Activated naive CD4-positive, alpha-beta T cell treated with anti-CD3 and anti-CD28 coated beads, Interleukin-2, amount 50 U/mL, for 16 hours (primary cell): ENCODE results near the gene ZBTB32.
"Not testable (repeated sequence)": the region's sequence is repeated elsewhere in the genome, so short reads cannot be mapped to it uniquely, and the experiment has no call there.

ENCODE experiments used
- DNase-seq: peaks from one replicate; pipeline ENCODE4 v3.0.0-alpha.2; 2020

The ZBTB32 gene

DNA sequence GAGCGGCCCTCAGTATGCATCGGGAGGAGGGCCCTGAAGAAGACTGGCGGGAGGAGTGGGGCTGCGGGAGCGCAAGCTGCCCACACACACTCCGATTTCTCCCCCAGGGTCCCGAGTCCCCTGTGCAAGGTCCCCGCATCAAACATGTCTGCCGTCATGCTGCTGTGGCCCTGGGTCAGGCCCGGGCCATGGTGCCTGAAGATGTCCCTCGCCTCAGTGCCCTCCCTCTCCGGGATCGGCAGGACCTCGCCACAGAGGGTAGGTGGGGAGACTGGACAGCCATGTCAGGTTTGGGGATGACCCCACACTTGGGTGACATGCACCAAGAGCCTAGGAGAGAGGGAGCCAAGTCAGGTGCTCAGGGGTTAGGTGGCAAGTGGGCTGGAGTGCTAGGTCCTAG lies 18.1 kb downstream of the ZBTB32 start:
- DNase-seq, result no peak

GRCh38 chr19:35722897-35723296 lies 18.5 kb downstream of the ZBTB32 start:
- DNase-seq, result no peak

DNA sequence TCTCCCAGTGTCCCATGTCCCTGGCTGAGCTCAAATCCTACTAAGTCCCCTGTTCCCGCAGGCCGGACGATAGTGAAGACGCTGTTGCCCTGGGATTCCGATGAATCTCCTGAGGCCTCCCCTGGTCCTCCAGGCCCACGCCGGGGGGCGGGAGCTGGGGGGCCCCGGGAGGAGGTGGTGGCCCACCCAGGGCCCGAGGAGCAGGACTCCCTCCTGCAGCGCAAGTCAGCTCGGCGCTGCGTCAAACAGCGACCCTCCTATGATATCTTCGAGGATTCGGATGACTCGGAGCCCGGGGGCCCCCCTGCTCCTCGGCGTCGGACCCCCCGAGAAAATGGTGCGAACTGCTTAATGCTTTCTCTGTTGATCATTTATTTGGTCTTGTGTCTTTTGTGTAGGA lies 19.3 kb downstream of the ZBTB32 start:
- no peak for DNase-seq

DNA sequence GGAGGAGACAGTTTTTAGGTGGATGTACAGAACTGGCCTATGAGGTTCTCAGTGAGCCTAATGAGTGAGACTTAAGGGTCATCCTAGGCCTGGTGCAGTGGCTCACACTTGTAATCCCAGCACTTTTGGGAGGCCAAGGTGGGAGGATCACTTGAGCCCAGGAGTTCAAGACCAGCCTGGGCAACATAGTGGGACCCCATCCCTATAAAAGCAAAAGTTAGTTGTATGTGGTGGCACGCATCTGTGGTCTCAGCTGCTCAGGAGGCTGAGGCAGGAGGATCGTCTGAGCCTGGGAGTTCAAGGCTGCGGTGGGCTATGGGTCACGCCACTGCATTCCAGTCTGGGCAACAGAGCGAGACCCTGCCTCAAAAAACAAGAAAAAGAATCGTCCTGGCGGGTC lies 19.8 kb downstream of the ZBTB32 start:
- not testable (repeated sequence) for DNase-seq

DNA sequence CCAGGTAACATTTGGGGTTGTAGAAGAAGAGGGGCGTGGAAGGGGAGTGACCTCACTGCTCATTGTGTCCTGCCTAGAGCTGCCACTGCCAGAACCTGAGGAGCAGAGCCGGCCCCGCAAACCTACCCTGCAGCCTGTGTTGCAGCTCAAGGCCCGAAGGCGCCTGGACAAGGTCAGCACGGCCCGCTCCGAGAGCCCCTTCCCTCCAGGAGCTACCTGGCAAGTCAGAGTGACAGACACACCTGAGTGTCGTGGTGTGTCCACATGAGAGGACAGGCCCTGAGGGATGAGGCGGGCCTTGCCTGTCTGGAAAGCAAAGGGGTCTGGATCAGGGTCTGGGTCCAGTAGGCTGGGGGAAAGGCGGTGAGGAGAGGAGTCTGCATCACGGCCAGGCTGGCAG lies 20.2 kb downstream of the ZBTB32 start:
- DNase-seq, result no peak

GRCh38 chr19:35725216-35725861 lies 21.0 kb downstream of the ZBTB32 start:
- no peak for DNase-seq

DNA sequence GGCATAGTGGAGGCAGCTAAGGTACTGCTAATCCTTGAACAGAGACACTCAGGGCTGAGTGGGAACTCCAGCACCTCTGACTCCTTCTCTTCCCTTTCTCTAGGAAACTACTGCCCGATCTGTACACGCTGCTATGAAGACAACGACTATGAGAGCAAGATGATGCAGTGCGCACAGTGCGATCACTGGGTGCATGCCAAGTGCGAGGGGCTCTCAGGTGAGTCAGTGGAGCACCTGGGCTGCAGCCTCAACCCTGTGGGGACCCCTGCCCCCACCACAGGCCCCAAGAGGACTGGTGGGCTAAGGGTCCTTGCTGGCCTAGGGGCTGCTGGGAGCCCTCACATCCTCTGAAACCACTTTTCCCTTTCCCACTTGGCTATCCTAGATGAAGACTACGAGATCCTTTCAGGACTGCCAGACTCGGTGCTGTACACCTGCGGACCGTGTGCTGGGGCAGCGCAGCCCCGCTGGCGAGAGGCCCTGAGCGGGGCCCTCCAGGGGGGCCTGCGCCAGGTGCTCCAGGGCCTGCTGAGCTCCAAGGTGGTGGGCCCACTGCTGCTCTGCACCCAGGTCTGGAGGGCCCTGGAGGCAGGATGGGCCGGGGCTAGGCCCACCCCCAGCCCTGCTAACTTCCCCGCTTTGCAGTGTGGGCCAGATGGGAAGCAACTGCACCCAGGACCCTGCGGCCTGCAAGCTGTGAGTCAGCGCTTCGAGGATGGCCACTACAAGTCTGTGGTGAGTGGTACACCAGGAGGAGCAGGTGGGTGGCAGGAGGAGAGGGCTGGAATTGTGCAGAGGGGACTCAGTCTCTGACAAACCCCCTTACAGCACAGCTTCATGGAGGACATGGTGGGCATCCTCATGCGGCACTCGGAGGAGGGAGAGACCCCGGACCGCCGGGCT lies 22.9 kb downstream of the ZBTB32 start:
- DNase-seq, result no peak

GRCh38 chr19:35727956-35728706 lies 23.8 kb downstream of the ZBTB32 start:
- no peak for DNase-seq

DNA sequence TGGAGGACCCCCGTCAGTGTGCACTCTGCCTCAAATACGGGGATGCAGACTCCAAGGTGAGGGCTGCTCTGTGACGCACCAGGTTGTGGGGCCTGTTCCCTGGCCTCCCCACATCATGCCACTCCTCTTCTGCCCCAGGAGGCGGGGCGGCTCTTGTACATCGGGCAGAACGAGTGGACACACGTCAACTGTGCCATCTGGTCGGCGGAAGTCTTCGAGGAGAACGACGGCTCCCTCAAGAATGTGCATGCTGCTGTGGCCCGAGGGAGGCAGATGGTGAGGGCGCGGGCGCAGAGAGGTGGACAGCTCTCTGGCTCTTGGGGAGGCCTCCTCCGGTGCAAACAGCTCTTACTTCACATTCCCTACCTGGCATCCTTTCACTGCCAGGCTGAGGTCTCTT lies 24.7 kb downstream of the ZBTB32 start:
- no peak for DNase-seq

GRCh38 chr19:35729763-35730162 lies 25.4 kb downstream of the ZBTB32 start:
- DNase-seq, result no peak

GRCh38 chr19:35730326-35730725 lies 26.0 kb downstream of the ZBTB32 start:
- no peak for DNase-seq

DNA sequence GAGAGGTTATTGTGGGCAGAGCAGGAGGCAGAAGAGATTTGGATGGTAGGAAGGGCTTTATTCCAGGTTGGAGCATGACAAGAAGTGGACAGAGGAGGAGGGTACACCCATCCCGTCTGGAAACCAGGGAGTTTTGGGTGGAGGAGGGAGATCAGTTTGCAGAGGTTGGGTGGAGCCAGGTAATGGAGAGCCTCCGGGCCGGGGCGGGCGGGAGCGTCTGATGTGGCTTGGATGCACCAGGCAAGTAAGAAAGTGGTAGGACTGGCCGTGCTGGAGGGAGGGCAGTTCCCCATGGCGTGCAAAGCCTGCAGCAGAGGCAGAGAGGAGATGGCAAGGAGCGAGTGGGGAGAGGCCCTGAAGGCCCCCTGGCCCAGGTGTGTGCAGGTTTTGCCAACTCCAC lies 27.0 kb downstream of the ZBTB32 start:
- DNase-seq, result no peak

DNA sequence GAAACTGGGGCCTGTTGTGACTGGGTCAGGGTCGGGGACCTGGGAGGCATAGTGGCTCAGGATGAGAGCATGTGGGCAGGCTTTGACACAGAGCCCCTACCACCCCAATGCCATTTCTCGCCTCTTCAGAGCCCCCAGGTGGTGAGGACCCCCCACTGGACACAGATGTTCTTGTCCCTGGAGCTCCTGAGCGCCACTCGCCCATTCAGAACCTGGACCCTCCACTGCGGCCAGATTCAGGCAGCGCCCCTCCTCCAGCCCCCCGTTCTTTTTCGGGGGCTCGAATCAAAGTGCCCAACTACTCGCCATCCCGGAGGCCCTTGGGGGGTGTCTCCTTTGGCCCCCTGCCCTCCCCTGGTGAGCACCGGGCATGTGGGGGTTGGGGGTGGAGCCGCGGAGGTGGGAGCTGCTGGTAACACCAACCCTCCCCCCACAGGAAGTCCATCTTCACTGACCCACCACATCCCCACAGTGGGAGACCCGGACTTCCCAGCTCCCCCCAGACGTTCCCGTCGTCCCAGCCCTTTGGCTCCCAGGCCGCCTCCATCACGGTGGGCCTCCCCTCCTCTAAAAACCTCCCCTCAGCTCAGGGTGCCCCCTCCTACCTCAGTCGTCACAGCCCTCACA lies 27.5 kb downstream of the ZBTB32 start:
- DNase-seq, result no peak

GRCh38 chr19:35732540-35733179 lies 28.3 kb downstream of the ZBTB32 start:
- DNase-seq, result no peak

DNA sequence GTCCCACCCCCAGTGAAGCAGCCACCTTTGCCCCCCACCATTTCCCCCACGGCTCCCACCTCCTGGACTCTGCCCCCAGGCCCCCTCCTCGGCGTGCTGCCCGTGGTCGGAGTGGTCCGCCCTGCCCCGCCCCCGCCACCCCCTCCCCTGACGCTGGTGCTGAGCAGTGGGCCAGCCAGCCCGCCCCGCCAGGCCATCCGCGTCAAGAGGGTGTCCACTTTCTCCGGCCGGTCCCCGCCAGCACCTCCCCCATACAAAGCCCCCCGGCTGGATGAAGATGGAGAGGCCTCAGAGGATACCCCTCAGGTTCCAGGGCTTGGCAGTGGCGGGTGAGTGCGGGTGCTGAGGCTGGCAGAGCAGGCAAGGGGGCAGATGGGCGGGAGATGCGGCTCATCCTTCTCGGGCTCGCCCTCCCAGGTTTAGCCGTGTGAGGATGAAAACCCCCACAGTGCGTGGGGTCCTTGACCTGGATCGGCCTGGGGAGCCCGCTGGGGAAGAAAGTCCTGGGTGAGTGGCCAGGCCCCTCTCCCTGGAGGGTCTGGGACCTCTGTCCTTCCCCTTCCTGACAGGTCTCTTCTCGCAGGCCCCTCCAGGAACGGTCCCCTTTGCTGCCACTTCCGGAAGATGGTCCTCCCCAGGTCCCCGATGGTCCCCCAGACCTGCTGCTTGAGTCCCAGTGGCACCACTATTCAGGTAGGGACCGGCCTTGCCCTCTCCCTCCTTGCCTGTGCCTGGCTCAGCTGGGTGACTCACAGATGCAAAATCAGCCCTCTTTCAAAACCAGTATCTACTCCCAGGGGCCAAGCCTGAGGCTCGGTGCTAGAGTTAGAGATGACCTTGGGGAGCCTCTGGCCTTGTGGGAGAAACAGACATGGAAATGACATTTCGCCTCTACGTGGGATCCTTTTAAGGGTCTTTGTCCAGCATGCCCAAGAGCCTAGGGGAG lies 29.1 kb downstream of the ZBTB32 start:
- DNase-seq, result no peak

GRCh38 chr19:35734273-35734672 lies 29.9 kb downstream of the ZBTB32 start:
- DNase-seq, result no peak

DNA sequence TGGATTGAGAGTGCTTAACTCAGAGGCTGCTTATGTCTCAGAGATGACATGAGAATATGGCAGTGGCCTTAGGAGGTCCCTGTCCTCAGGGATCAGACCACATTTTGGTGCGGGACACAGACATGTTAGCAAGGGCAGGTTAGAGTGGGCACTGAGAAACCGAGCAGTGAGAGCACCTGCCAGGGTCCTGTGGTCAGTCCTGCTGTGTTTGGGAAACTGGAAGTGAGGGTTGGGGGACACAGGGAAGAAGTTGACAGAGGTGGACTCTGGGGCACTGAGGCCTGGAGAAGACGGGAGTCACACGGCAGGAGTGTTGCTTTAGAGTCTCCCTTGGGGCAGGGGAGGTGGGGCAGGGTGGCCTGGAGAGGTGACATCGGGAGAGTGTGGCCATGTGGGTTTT lies 30.5 kb downstream of the ZBTB32 start:
- no peak for DNase-seq

DNA sequence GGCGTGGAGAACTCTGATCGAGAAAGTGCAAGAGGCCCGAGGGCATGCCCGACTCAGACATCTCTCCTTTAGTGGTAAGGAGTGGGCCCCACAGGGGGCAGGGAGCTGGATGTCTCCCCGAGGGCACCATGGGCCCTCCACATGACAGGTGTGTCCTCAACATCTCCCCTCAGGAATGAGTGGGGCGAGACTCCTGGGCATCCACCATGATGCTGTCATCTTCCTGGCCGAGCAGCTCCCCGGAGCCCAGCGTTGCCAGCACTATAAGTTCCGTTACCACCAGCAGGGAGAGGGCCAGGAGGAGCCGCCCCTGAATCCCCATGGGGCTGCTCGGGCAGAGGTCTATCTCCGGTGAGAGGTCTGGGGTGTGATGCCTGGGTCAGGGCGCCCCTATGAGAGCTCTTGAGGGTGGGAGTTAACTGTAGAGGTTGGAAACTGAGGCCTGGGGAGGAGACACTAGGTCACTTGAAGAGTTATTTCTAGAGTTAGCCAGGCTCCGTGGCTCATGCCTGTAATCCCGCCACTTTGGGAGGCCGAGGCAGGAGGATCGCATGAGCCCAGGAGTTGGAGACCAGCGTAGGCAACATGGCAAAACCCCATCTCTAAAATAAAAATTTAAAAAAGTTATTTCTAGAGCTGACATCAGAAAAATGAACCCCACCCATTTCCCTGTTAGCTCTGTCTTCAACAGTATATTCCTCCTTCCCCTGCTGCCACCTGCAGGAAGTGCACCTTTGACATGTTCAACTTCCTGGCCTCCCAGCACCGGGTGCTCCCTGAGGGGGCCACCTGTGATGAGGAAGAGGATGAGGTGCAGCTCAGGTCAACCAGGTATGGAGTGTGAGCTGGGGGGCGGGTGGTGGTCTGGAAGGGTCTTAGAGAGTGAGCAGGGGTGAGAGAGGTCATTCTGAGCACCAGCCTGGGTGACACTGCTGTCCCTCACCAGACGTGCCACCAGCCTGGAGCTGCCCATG lies 32.8 kb downstream of the ZBTB32 start:
- DNase-seq, result no peak

DNA sequence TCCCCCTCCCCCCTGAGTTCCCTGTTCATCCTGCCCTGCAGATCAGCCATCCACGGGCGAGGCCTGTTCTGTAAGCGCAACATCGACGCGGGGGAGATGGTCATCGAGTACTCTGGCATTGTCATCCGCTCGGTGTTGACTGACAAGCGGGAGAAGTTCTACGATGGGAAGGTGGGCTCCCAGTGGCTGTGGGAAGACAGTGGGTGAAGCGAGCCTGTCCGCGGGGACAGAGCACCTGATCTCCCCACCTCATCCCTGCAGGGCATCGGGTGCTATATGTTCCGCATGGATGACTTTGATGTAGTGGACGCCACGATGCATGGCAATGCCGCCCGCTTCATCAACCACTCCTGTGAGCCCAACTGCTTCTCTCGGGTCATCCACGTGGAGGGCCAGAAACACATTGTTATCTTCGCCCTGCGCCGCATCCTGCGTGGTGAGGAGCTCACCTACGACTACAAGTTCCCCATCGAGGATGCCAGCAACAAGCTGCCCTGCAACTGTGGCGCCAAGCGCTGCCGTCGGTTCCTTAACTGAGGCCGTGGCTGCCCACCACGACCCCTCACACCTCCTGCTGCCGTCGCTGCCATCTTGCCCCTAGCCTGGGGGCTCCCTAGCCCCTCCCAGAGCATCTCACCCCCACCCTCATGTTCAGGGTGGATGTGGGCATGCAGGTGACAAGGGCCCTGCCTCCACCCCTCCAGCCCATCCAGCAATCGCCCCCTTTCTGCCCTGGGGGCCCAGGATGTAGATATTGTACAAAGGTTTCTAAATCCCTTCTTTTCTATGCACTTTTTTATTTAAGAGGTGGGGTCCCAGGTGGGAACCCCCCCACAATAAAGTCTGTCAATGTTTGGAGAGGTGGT lies 33.9 kb downstream of the ZBTB32 start:
- DNase-seq, result no peak
